ENCODE results near the gene GRAMD1A.

GRAMD1A gene

DNA sequence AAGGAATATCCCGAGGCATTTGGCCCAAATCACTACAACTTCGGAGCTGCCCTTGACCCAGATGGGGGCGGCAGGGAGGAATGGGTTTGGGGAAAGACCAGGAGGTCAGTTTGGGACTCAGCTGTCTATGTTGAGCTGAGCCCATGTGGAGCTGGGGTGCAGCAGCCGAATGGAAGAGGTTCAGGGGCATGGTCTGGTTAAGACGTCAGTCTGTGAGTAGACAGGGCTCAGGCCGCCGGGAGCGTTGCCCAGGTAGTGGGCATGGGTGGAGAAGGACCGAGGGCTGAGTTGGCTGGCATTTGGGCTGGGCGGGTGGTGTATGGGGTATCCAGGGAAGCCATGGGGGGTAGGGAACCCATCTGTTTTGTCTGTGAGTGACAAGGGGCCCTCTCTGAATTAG lies 20.9 kb downstream of the GRAMD1A start:
- TF ChIP-seq CTCF (conservative IDR thresholded peaks at IDR 0.05) (no peak), ZFX (IDR thresholded peaks at IDR 0.05) (no peak)
- H3K27ac ChIP-seq: no peak overlapping the region

DNA sequence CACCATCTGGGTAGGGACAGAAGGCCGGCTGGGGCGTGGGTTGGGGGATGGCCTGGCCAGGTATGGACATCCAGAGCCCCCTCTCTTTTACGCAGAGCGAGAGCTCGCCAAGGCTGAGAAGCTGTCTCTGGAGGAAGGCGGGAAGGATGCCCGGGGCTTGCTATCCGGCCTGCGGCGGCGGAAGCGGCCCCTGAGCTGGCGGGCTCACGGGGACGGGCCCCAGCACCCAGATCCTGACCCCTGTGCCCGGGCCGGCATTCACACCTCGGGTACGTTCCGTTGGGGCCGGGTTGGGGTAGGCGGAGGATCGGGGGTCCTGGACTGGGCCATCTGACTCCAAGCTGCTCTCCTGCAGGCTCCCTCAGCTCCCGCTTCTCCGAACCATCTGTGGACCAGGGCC lies 21.5 kb downstream of the GRAMD1A start:
- TF ChIP-seq ZFX (IDR thresholded peaks at IDR 0.05) (no peak), CTCF (conservative IDR thresholded peaks at IDR 0.05) (no peak)
- H3K27ac ChIP-seq: no peak overlapping the region

DNA sequence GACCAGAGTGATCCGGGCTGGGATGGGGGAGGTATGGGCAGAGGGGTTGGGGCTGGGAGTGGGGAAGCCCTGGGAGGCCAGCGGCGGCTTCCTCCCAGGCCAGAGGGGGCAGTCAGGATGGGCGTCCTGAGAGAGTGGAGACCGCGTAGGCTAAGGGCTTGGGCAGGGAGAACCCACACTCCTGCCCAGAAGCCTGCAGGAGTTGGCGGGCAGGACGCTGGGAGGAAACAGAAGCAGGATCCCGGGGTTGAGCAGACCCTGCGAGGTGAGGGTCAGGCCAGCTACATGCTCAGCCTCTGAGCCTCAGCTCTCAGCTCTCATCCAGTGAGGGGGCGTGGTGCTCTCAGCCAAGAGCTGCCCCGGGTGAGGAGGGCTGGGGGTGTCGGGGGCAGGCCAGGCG lies 22.3 kb downstream of the GRAMD1A start:
- H3K27ac ChIP-seq: no peak overlapping the region
- TF ChIP-seq CTCF (conservative IDR thresholded peaks at IDR 0.05) (no peak), ZFX (IDR thresholded peaks at IDR 0.05) (no peak)

DNA sequence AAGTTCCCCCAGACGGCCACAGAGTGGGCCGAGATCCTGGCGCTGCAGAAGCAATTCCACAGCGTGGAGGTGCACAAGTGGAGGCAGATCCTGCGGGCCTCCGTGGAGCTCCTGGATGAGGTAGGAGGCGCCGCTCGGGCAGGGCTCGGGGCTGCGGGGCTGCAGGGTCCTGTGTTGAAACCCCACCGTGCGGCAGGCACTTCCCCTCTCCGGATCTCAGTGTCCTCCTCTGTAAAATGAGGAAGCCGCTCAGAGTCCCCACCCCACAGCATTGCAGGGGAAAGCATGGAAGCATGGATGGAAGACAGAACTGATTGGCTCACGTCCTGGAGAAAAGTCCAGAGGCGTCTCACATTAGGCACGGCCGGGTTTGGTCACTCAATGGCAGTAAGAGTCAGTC lies 23.3 kb downstream of the GRAMD1A start:
- no peak overlapping the region for H3K27ac ChIP-seq
- TF ChIP-seq CTCF (conservative IDR thresholded peaks at IDR 0.05) (no peak), ZFX (IDR thresholded peaks at IDR 0.05) (no peak)

DNA sequence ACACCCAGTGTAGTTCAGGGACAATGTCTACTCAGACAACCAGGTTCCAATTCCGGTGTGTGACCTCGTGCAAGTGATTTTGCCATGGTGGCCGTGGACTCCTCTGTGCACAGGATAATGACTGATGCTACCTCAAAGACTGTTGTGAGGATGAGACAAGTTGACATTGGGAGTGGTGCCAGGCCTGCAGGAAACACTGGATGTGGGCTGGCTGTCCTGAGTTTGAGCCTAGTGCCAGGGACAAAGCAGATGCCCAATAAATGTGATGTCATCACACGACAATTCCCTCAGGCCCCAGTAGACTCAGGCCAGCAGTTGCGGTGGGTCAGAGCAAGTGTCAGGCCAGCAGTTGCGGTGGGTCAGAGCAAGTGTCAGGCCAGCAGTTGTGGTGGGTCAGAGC lies 24.0 kb downstream of the GRAMD1A start:
- TF ChIP-seq ZFX (IDR thresholded peaks at IDR 0.05) (no peak), CTCF (conservative IDR thresholded peaks at IDR 0.05) (no peak)

GRCh38 chr19:35025969-35026368 lies 25.8 kb downstream of the GRAMD1A start:
- TF ChIP-seq ZFX (IDR thresholded peaks at IDR 0.05): no peak
- TF ChIP-seq CTCF (conservative IDR thresholded peaks at IDR 0.05): no peak
- H3K27ac ChIP-seq: no peak overlapping the region

More for the DNA sequence above, 24.0 kb downstream of the GRAMD1A start:
- no peak overlapping the region for H3K27ac ChIP-seq

DNA sequence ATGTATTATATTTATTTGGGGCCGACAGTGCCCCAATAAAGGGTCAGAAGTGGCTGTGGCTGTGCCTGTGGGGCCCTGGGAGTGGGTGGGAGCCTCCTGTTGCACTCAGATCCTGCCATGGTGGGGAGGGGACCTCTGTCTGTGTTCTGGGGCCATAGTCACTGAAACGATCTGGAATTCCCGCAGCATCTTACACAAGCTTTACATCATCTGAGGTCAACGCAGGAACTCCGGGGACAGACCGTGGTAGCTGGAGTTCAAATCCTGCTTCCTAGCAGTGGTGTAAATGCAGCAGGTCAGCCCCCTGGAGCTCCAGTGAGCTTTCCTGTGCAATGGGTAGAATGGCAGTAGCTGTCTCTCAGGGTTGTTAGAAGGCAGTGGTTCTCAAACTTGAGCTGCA lies 26.3 kb downstream of the GRAMD1A start:
- no peak overlapping the region for H3K27ac ChIP-seq
- TF ChIP-seq ZFX (IDR thresholded peaks at IDR 0.05) (no peak), CTCF (conservative IDR thresholded peaks at IDR 0.05) (no peak)
